GM21423 (cell line): ENCODE results near the gene DIP2B.

Experiments
- ATAC-seq: cut with Tn5 transposase; IDR thresholded peaks from one replicate; pipeline ENCODE4 v1.9.1; 2021; ENCODE audit warnings: mild to moderate bottlenecking, moderate library complexity; ENCODE audit not compliant: unreplicated experiment

The DIP2B gene

GRCh38 chr12:50628394-50628793, 123.6 kb downstream of the DIP2B start:
- ATAC-seq: no peak

- ATAC-seq: no peak
Observed at GRCh38 chr12:50633955-50634354, 129.2 kb downstream of the DIP2B start.

GRCh38 chr12:50634379-50634778, 129.6 kb downstream of the DIP2B start:
- no peak for ATAC-seq

- ATAC-seq: no peak
Observed at GRCh38 chr12:50635364-50635763, 130.6 kb downstream of the DIP2B start.

- no peak for ATAC-seq
Observed at GRCh38 chr12:50635857-50636256, 131.1 kb downstream of the DIP2B start.

- ATAC-seq: no peak
Observed at GRCh38 chr12:50636505-50636904, 131.7 kb downstream of the DIP2B start.

GRCh38 chr12:50637870-50638481, 133.2 kb downstream of the DIP2B start:
- ATAC-seq: no peak

GRCh38 chr12:50638482-50638880, 133.7 kb downstream of the DIP2B start:
- ATAC-seq: no peak

- ATAC-seq: no peak
Observed at GRCh38 chr12:50639721-50640120, 134.9 kb downstream of the DIP2B start.

GRCh38 chr12:50640321-50640939, 135.6 kb downstream of the DIP2B start:
- ATAC-seq: no peak

- no peak for ATAC-seq
Observed at GRCh38 chr12:50641566-50641965, 136.8 kb downstream of the DIP2B start.

- ATAC-seq: no peak
Observed at GRCh38 chr12:50642035-50642451, 137.3 kb downstream of the DIP2B start.

- no peak for ATAC-seq
Observed at GRCh38 chr12:50642761-50643160, 138.0 kb downstream of the DIP2B start.

GRCh38 chr12:50647031-50647430, 142.2 kb downstream of the DIP2B start:
- ATAC-seq: no peak

GRCh38 chr12:50647479-50647878, 142.7 kb downstream of the DIP2B start:
- no peak for ATAC-seq

GRCh38 chr12:50650285-50650684, 145.5 kb downstream of the DIP2B start:
- ATAC-seq: no peak

GRCh38 chr12:50655374-50655921, 150.7 kb downstream of the DIP2B start:
- no peak for ATAC-seq

GRCh38 chr12:50659260-50659659, 154.5 kb downstream of the DIP2B start:
- ATAC-seq: no peak

- no peak for ATAC-seq
Observed at GRCh38 chr12:50659690-50660424, 155.1 kb downstream of the DIP2B start.

GRCh38 chr12:50660425-50660822, 155.6 kb downstream of the DIP2B start:
- no peak for ATAC-seq

GRCh38 chr12:50661300-50662115, 156.7 kb downstream of the DIP2B start:
- no peak for ATAC-seq
